Ishikawa (cell line): ENCODE data around the gene KAT6B.

Source experiments
- EGR1 ChIP-seq: IDR thresholded peaks from 2 replicates; pipeline ENCODE4 v1.6.1; 2012
- EP300 ChIP-seq: IDR thresholded peaks from 2 replicates; pipeline ENCODE4 v1.6.1; 2012; ENCODE audit warnings: borderline replicate concordance
- TAF1 ChIP-seq: IDR thresholded peaks from 2 replicates; pipeline ENCODE4 v1.6.1; 2012; ENCODE audit warnings: low read depth, mild to moderate bottlenecking
- TEAD4 ChIP-seq: IDR thresholded peaks from 2 replicates; pipeline ENCODE4 v1.6.1; 2012
- YY1 ChIP-seq: IDR thresholded peaks from 2 replicates; pipeline ENCODE4 v1.6.1; 2012; ENCODE audit warnings: low read depth
- TF ChIP-seq, protein P1 (sequence below): IDR thresholded peaks from 2 replicates; pipeline ENCODE4 v1.6.1; 2012; ENCODE audit warnings: low read depth, mild to moderate bottlenecking
- TF ChIP-seq, protein P2 (sequence below): IDR thresholded peaks from 2 replicates; pipeline ENCODE4 v1.6.1; 2012

DNA sequence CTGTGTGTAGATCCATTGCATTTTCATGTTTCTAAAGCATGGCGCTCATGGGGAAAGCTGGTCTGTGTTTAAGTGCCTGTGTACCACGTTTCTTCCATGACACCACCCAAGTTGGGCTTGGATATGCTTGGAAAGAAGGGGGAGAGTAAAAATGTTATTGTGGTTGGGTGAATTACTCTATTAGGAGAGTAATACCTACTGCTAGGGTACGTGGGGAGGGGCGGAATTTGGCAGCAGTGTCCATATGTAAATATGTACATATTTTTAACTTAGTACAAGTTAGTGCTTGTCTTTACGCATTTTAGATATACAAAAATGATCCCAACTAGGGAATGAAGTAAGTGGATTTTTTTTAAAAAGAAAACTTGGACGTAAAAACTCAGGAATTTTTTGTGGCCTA, 242.1 kb downstream of the KAT6B start:
- TF ChIP-seq EP300 (no peak), TEAD4 (no peak), TAF1 (no peak), YY1 (no peak), EGR1 (no peak)
- TF ChIP-seq, protein P1, sequence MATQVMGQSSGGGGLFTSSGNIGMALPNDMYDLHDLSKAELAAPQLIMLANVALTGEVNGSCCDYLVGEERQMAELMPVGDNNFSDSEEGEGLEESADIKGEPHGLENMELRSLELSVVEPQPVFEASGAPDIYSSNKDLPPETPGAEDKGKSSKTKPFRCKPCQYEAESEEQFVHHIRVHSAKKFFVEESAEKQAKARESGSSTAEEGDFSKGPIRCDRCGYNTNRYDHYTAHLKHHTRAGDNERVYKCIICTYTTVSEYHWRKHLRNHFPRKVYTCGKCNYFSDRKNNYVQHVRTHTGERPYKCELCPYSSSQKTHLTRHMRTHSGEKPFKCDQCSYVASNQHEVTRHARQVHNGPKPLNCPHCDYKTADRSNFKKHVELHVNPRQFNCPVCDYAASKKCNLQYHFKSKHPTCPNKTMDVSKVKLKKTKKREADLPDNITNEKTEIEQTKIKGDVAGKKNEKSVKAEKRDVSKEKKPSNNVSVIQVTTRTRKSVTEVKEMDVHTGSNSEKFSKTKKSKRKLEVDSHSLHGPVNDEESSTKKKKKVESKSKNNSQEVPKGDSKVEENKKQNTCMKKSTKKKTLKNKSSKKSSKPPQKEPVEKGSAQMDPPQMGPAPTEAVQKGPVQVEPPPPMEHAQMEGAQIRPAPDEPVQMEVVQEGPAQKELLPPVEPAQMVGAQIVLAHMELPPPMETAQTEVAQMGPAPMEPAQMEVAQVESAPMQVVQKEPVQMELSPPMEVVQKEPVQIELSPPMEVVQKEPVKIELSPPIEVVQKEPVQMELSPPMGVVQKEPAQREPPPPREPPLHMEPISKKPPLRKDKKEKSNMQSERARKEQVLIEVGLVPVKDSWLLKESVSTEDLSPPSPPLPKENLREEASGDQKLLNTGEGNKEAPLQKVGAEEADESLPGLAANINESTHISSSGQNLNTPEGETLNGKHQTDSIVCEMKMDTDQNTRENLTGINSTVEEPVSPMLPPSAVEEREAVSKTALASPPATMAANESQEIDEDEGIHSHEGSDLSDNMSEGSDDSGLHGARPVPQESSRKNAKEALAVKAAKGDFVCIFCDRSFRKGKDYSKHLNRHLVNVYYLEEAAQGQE: no peak
- TF ChIP-seq, protein P2, sequence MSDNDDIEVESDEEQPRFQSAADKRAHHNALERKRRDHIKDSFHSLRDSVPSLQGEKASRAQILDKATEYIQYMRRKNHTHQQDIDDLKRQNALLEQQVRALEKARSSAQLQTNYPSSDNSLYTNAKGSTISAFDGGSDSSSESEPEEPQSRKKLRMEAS: no peak
